ENCODE results near the gene KRCC1. TPM values are rescaled to one million over a fixed set of nuclear protein-coding genes. Genes with fewer than 3 reads are reported as not detected.

The KRCC1 gene
- total and polyA plus RNA-seq, 9 of the 15 experiments (the other 6 are each of a cell fraction or from before 2014, with no cell fraction given) = 1.9 to 6.0 (median 2.2) TPM

- TF ChIP-seq ZFP91 (CRISPR knock-in tag; IDR thresholded peaks at IDR 0.05) = no peak
- no peak for TF ChIP-seq ELK1 (CRISPR knock-in tag; IDR thresholded peaks at IDR 0.05)
- TF ChIP-seq MLX (CRISPR knock-in tag; conservative IDR thresholded peaks at IDR 0.05) = no peak
- TF ChIP-seq THAP7 (CRISPR knock-in tag; IDR thresholded peaks at IDR 0.05) = no peak
- TF ChIP-seq BACH1 (tag; IDR thresholded peaks at IDR 0.05) = no peak
- no peak for TF ChIP-seq ZNF586 (CRISPR knock-in tag; conservative IDR thresholded peaks at IDR 0.05)
- no peak for TF ChIP-seq ZNF354B (CRISPR knock-in tag; IDR thresholded peaks at IDR 0.05)
- TF ChIP-seq RFX5 (IDR thresholded peaks at IDR 0.05; ENCODE audit: low read depth, low read length) = no peak
- no peak for TF ChIP-seq CCNT2 (IDR thresholded peaks at IDR 0.05; ENCODE audit: borderline replicate concordance, extremely low read depth, insufficient read length, low read depth, low read length)
- no peak for TF ChIP-seq RBM39 (optimal IDR thresholded peaks at IDR 0.05; ENCODE audit: low read depth, low read length)
These were observed 41.1 kb upstream of the KRCC1 start (continued) for GRCh38 chr2:88096708-88097107.
